IPS DF 19.7 (cell line): ENCODE results near the gene TGFB1.
A peak's percentile ranks its signal among the peaks of the same experiment; 100 is the strongest.
"Not testable (repeated sequence)": the region's sequence is repeated elsewhere in the genome, so short reads cannot be mapped to it uniquely, and the experiment has no call there.

Experiments
- DNase-seq: peaks from one replicate; pipeline ENCODE4 v3.0.0-alpha.2; 2013; ENCODE audit warnings: low read depth, low spot score

TGFB1 gene

GRCh38 chr19:41369769-41370168 is 16.0 kb upstream of the TGFB1 start:
- DNase-seq, result no peak

- DNase-seq, result no peak
Measured at GRCh38 chr19:41367848-41368301, 14.2 kb upstream of the TGFB1 start.

GRCh38 chr19:41366089-41366488 is 12.4 kb upstream of the TGFB1 start:
- DNase-seq, result no peak

GRCh38 chr19:41364524-41365391 is 11.0 kb upstream of the TGFB1 start:
- DNase-seq, result no peak

- peak; percentile 95 for DNase-seq
Measured at GRCh38 chr19:41363753-41364523, 10.2 kb upstream of the TGFB1 start, which contains the start of gene B9D2. TSS of gene B9D2 (minus strand) at chr19:41364149. CDS start at chr19:41363519, 630 bp downstream.

- DNase-seq, result no peak
Measured at GRCh38 chr19:41363371-41363752, 9.6 kb upstream of the TGFB1 start.

- no peak for DNase-seq
Measured at GRCh38 chr19:41362143-41362847, 8.6 kb upstream of the TGFB1 start.

GRCh38 chr19:41359741-41360140 is 6.0 kb upstream of the TGFB1 start:
- DNase-seq, result no peak

GRCh38 chr19:41357746-41358145 is 4.0 kb upstream of the TGFB1 start:
- DNase-seq, result no peak

- DNase-seq, result no peak
Measured at GRCh38 chr19:41356984-41357739, 3.4 kb upstream of the TGFB1 start.

- DNase-seq, result no peak
Measured at GRCh38 chr19:41355802-41356201, 2.1 kb upstream of the TGFB1 start.

- DNase-seq, result no peak
Measured at GRCh38 chr19:41355035-41355434, 1.3 kb upstream of the TGFB1 start.

- DNase-seq, result no peak
Measured at GRCh38 chr19:41354343-41354953, 726 bp upstream of the TGFB1 start.

GRCh38 chr19:41352609-41353465 is 885 bp downstream of the TGFB1 start:
- DNase-seq, result no peak

GRCh38 chr19:41352279-41352608 is 1.5 kb downstream of the TGFB1 start:
- DNase-seq, result no peak

- DNase-seq, result no peak
Measured at GRCh38 chr19:41351339-41352245, 2.1 kb downstream of the TGFB1 start.

GRCh38 chr19:41350735-41351338 is 2.9 kb downstream of the TGFB1 start:
- DNase-seq, result no peak

- DNase-seq, result not testable (repeated sequence)
Measured at GRCh38 chr19:41346916-41347315, 6.8 kb downstream of the TGFB1 start.

GRCh38 chr19:41344162-41344561 is 9.6 kb downstream of the TGFB1 start:
- no peak for DNase-seq
